ENCODE results near the gene GRM8. TPM values are rescaled to one million over a fixed set of nuclear protein-coding genes. Genes with fewer than 3 reads are reported as not detected.

The GRM8 gene
- total and polyA plus RNA-seq, 8 donors = 0.26 to 0.75 (median 0.44) TPM; not detected in 2

DNA sequence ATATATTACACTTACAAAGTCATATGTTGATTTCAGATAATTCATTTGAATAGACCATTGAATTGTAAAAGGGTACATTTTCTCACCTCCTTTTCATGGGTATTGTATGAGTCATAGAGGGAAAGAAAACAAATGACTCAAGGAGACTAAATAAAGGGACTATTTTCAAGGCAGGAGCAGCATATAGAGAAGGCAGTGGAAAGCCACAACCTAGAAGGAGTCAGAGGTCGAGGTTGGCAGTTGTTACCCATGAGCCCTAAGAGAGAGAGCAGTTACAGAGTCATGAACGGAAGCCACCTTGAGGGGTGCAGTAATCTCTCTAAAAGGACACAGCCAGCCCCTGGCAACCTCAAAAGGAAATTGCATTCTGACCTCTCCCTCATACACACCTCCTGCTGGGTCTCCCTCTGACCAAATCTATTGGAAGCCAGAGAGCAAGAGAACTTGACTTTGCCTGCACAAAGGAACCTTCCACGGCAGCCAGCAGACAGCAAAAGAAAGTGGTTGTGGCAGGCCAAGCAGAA is 137.9 kb downstream of the GRM8 start:
- Histone ChIP-seq H3K27ac (no peak overlapping the region), H3K4me3 (no peak overlapping the region), H3K4me1 (no peaks in the 10 kb centered on the region), H3K36me3 (no peaks in the 10 kb centered on the region), H3K27me3 (peaks cover 0 to 2% of the 10 kb centered on the region in 2 donors), H3K9me3 (no peaks in the 10 kb centered on the region)
- no peak for TF ChIP-seq CTCF (IDR thresholded peaks at IDR 0.05)
- ATAC-seq (no peak), DNase-seq (no peak)
- intact Hi-C loops (cut with DNase I) = no loop called here

DNA sequence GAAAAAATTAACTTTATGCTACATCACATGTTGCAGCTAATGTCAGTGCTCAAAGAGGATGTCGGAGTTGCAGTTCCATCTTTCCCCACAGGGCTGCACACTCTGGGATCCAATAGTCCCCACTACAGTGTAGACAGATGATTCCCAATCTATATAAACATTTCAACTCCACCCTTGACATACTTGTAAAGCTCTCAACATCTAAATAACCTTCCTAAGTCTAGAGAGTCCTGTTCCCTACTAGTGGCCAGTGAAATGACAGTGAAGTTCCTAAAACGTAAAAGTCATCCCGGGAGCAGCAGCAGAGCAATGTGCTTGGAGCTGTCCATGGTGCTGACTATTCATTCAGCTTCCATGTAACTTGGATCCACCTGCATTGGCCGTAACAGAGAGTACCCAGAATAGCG is 145.1 kb downstream of the GRM8 start:
- no peak overlapping the region for H3K27ac ChIP-seq
- peak in 1 of 2 donors; percentile 25 for TF ChIP-seq CTCF (IDR thresholded peaks at IDR 0.05)
- no peaks in the 10 kb centered on the region for H3K4me1 ChIP-seq
- ATAC-seq = peak; percentile 85
- peak in 2 of 4 donors; percentile 62 to 77 for DNase-seq
- H3K9me3 ChIP-seq = peaks cover 0 to under 1% of the 10 kb centered on the region in 2 donors
- intact Hi-C loops (cut with DNase I) = no loop called here
- H3K36me3 ChIP-seq = no peaks in the 10 kb centered on the region
- no peak overlapping the region for H3K4me3 ChIP-seq
- peaks cover 0 to 5% of the 10 kb centered on the region in 2 donors for H3K27me3 ChIP-seq

- H3K4me3 ChIP-seq = no peak overlapping the region
- no peak overlapping the region for H3K27ac ChIP-seq
- intact Hi-C loops (cut with DNase I) = no loop called here
- TF ChIP-seq CTCF (IDR thresholded peaks at IDR 0.05) = no peak
- H3K27me3 ChIP-seq = no peaks in the 10 kb centered on the region
- ATAC-seq = no peak
- DNase-seq = no peak
- H3K9me3 ChIP-seq = no peaks in the 10 kb centered on the region
- H3K36me3 ChIP-seq = no peaks in the 10 kb centered on the region
- no peaks in the 10 kb centered on the region for H3K4me1 ChIP-seq
Measured at GRCh38 chr7:127093340-127093739, 159.4 kb downstream of the GRM8 start.

DNA sequence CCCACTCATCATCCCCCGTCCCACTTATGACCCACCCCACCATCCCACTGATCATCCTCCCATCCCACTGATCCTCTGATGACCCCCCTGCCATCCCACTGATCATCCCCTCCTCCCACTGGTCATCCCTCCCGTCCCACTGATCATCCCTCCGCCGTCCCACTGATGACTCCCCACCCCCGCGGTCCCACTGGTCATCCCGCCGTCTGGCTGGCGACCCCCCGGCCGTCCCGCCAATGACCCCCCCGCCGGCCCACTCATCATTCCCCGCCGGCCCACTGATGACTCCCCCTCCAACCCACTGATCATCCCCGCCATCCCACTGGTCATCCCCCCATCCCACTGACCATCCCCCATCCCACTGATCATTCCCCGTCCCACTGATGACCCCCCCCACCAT is 161.1 kb downstream of the GRM8 start:
- Histone ChIP-seq H3K27me3 (no peaks in the 10 kb centered on the region), H3K4me1 (no peaks in the 10 kb centered on the region), H3K36me3 (no peaks in the 10 kb centered on the region), H3K9me3 (no peaks in the 10 kb centered on the region), H3K27ac (no peak overlapping the region), H3K4me3 (no peak overlapping the region)
- DNase-seq (peak in 1 of 4 donors; percentile 67), ATAC-seq (no peak)
- TF ChIP-seq CTCF (IDR thresholded peaks at IDR 0.05) = no peak
- intact Hi-C loops (cut with DNase I) = no loop called here

- Histone ChIP-seq H3K36me3 (no peaks in the 10 kb centered on the region), H3K9me3 (no peaks in the 10 kb centered on the region), H3K4me3 (no peak overlapping the region), H3K4me1 (no peaks in the 10 kb centered on the region), H3K27me3 (no peaks in the 10 kb centered on the region), H3K27ac (no peak overlapping the region)
- ATAC-seq (no peak), DNase-seq (no peak)
- TF ChIP-seq CTCF (IDR thresholded peaks at IDR 0.05) = no peak
- intact Hi-C loops (cut with DNase I) = no loop called here
Measured at GRCh38 chr7:127089146-127089545, 163.6 kb downstream of the GRM8 start.
